GM19239 (cell line): ENCODE measurements around the gene CHL1.
"Not testable (repeated sequence)": the region's sequence is repeated elsewhere in the genome, so short reads cannot be mapped to it uniquely, and the experiment has no call there.

Experiments
- DNase-seq: peaks from one replicate; pipeline ENCODE4 v3.0.0; 2011; ENCODE audit warnings: low spot score; ENCODE audit not compliant: insufficient read length
- FAIRE-seq: peaks from 2 replicates; lab custom pipeline; 2011; peaks lifted over from hg19 to GRCh38; lab: Jason Lieb, UNC

Gene CHL1

GRCh38 chr3:325495-325894, 128.9 kb downstream of the CHL1 start:
- no peak for FAIRE-seq
- no peak for DNase-seq

DNA sequence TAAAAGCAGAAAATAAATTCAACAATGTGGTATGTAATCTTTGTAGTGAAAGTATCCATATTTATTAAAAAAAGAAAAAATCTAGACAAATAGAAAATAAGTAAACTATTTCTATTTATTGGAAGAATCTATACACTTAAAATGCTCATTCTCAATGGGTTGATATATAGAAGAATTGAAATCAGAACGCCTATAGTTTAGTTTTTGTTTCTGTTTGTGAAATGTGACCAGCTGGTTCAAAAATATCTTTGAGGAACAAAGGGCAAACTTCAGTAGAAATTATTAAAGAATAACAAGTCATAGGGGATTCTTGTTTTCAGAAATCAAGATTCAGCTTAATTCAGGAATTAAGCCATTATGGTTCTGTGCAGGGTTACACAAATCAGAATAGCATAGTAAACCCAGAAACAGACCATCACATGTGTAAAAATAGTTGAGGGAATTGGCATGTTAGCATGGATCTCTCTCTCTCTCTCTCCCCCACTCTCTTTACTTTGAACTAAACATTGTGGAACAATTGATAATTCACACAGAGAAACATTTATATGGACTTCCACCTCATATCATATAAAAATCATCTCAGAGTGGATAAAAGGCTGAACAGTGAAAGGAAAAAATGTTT, 134.0 kb downstream of the CHL1 start:
- peak; percentile 82 for FAIRE-seq

GRCh38 chr3:331881-332280, 135.3 kb downstream of the CHL1 start:
- no peak for FAIRE-seq

More for the DNA sequence above, 134.0 kb downstream of the CHL1 start:
- DNase-seq, result no peak

DNA sequence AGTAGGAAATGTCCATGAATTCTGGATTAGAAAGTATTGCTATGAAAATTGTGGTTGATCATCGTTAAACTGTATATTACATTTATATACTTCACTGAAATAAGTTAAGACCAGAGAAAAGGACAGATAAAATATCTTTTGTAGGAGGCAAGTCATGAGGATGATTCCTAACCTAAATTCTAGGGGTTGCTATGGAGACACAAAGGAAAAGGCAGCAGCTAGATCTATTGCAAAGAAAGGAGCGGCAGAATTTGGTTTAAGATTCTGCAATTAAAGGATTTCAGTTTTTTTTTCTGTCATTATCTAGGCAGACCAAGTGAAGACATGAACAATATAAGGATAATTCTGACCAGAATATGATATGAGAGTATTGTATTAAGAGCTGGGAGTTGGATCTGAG, 136.1 kb downstream of the CHL1 start:
- no peak for DNase-seq
- FAIRE-seq, result no peak

More at GRCh38 chr3:331881-332280, 135.3 kb downstream of the CHL1 start:
- DNase-seq, result no peak

GRCh38 chr3:335240-335639, 138.7 kb downstream of the CHL1 start:
- DNase-seq (no peak), FAIRE-seq (no peak)

GRCh38 chr3:339351-339750, 142.8 kb downstream of the CHL1 start:
- no peak for DNase-seq
- FAIRE-seq, result no peak

- DNase-seq (no peak), FAIRE-seq (peak; percentile 18)
Observed at GRCh38 chr3:341998-342397, 145.4 kb downstream of the CHL1 start.

- FAIRE-seq (no peak), DNase-seq (no peak)
Observed at GRCh38 chr3:346186-346585, 149.6 kb downstream of the CHL1 start.

- FAIRE-seq, result no peak
- DNase-seq, result no peak
Observed at GRCh38 chr3:347581-347980, 151.0 kb downstream of the CHL1 start.

GRCh38 chr3:350871-351371, 154.4 kb downstream of the CHL1 start:
- FAIRE-seq, result no peak
- no peak for DNase-seq

GRCh38 chr3:352599-352998, 156.0 kb downstream of the CHL1 start:
- DNase-seq (no peak), FAIRE-seq (peak; percentile 59)

- no peak for DNase-seq
- peak; percentile 39 for FAIRE-seq
Observed at GRCh38 chr3:353191-353739, 156.7 kb downstream of the CHL1 start.

GRCh38 chr3:354432-354831, 157.9 kb downstream of the CHL1 start:
- DNase-seq (no peak), FAIRE-seq (peak; percentile 98)

DNA sequence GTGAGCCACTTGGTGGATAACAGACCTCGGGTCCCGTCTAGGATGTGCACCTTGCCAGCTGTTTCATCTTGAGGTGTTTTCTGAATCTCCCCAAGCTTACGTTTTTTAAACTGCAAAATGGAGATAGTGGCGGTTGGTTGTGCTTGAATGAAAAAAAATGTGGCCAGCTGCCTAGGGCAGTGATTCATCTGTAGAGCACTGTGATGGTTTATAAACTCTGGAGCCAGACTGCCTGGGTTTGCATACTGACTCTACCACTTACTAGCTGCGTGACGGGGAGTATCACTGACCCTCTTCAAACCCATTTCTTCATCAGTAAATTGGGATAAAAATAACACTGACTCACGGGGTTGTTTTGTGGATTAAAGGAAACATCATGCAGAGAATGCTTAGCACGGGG, 159.1 kb downstream of the CHL1 start:
- no peak for DNase-seq

GRCh38 chr3:356952-357351, 160.4 kb downstream of the CHL1 start:
- FAIRE-seq (no peak), DNase-seq (no peak)

More for the DNA sequence above, 159.1 kb downstream of the CHL1 start:
- no peak for FAIRE-seq

- FAIRE-seq, result peak; percentile 92
- no peak for DNase-seq
Observed at GRCh38 chr3:359672-360071, 163.1 kb downstream of the CHL1 start.

- DNase-seq (no peak), FAIRE-seq (peak; percentile 91)
Observed at GRCh38 chr3:362681-363338, 166.2 kb downstream of the CHL1 start.

DNA sequence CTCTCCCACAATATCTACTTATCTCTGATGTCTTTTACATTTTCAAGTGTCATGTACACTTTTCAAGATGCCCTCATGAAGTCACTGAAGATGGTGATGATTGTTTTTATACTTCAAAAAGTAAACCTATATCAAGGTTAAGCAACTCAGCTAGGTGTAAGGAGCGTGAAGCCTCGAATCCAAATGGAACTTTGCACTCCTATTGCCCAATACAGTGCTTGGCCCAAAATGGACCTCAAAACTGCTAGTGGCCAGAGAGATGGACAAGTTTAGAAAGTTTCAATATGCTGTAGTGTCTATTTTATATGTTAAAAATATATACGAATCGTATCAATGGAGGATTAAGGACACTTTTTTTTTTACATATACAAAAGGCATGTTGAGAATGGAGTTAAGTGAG, 167.7 kb downstream of the CHL1 start:
- FAIRE-seq (no peak), DNase-seq (no peak)

- FAIRE-seq (peak; percentile 92), DNase-seq (no peak)
Observed at GRCh38 chr3:365268-365667, 168.7 kb downstream of the CHL1 start.

DNA sequence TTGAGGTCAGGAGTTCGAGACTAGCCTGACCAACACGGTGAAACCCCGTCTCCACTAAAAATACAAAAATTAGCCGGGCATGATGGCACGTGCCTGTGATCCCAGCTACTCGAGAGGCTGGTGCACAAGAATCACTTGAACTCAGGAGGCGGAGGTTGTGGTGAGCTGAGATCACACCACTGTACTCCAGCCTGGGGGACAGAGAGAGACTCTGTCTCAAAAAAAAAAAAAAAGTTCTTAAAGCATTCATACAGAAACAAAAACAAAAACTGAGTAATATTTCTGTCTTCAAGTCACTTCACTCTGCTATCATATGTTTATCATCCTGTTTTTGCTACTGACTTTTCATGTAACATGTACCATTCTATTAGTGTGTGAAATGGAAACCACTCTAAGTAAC, 169.7 kb downstream of the CHL1 start:
- peak; percentile 70 for FAIRE-seq

GRCh38 chr3:373193-373779, 176.7 kb downstream of the CHL1 start:
- FAIRE-seq, result no peak
- DNase-seq, result no peak

More for the DNA sequence above, 169.7 kb downstream of the CHL1 start:
- DNase-seq, result not testable (repeated sequence)
